Spleen (tissue), 7 donors: Measurements from ENCODE around the gene FTSJ3.
"Not testable (repeated sequence)": the region's sequence is repeated elsewhere in the genome, so short reads cannot be mapped to it uniquely, and the experiment has no call there.

Experiments used
- POLR2A ChIP-seq, 3 donors: fragments of 450-650 bp; IDR thresholded peaks; one replicate each; pipeline ENCODE4 v1.5.1; 2017; ENCODE audit warnings: antibody characterized with exemption in 3 of 3, mild to moderate bottlenecking in 1 of 3
- POLR2AphosphoS5 ChIP-seq, 3 donors: sonication (generic); formaldehyde crosslinking; IDR thresholded peaks; one replicate each; pipeline ENCODE4 v1.5.1; 2017; ENCODE audit warnings: antibody characterized with exemption in 3 of 3
- TF ChIP-seq, protein P1 (sequence below), 11 experiments: fragments of 200-600 bp in 7 of 11; fragments of 450-650 bp in 4 of 11; sonication (generic) in 4 of 11; IDR thresholded peaks in 8 of 11; conservative IDR thresholded peaks in 3 of 11; 1 replicate in 7 of 11; 2 replicates in 4 of 11; pipeline versions ENCODE4 v1.4.0 to v1.8.0; 2016 to 2021; ENCODE audit warnings: antibody characterized with exemption in 11 of 11, inconsistent platforms in 4 of 11, mild to moderate bottlenecking in 1 of 11
- donor health status: DM: no; HTN: no; CAD: no; lungs with moderate emphysema.
- donor health status: DM: no; HTN: no; CAD: no.
- donor health status: DM: no; HTN: no; CAD: no.

- TF ChIP-seq, protein P1, sequence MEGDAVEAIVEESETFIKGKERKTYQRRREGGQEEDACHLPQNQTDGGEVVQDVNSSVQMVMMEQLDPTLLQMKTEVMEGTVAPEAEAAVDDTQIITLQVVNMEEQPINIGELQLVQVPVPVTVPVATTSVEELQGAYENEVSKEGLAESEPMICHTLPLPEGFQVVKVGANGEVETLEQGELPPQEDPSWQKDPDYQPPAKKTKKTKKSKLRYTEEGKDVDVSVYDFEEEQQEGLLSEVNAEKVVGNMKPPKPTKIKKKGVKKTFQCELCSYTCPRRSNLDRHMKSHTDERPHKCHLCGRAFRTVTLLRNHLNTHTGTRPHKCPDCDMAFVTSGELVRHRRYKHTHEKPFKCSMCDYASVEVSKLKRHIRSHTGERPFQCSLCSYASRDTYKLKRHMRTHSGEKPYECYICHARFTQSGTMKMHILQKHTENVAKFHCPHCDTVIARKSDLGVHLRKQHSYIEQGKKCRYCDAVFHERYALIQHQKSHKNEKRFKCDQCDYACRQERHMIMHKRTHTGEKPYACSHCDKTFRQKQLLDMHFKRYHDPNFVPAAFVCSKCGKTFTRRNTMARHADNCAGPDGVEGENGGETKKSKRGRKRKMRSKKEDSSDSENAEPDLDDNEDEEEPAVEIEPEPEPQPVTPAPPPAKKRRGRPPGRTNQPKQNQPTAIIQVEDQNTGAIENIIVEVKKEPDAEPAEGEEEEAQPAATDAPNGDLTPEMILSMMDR (IDR thresholded peaks at IDR 0.05 in 8 of 11, conservative IDR thresholded peaks at IDR 0.05 in 3 of 11): not testable (repeated sequence)
- TF ChIP-seq POLR2A, POLR2AphosphoS5 (IDR thresholded peaks at IDR 0.05): not testable (repeated sequence)
Measured at GRCh38 chr17:63856425-63856824, 29.0 kb upstream of the FTSJ3 start.
